ENCODE results near the gene FLYWCH2. TPM values are rescaled to one million over a fixed set of nuclear protein-coding genes. Genes with fewer than 3 reads are reported as not detected.

FLYWCH2 gene
- total RNA-seq, 1 experiment from 2014 or later, result 16.5 TPM

GRCh38 chr16:2902337-2903130 is 19.5 kb downstream of the FLYWCH2 start:
- TF ChIP-seq, protein P1, sequence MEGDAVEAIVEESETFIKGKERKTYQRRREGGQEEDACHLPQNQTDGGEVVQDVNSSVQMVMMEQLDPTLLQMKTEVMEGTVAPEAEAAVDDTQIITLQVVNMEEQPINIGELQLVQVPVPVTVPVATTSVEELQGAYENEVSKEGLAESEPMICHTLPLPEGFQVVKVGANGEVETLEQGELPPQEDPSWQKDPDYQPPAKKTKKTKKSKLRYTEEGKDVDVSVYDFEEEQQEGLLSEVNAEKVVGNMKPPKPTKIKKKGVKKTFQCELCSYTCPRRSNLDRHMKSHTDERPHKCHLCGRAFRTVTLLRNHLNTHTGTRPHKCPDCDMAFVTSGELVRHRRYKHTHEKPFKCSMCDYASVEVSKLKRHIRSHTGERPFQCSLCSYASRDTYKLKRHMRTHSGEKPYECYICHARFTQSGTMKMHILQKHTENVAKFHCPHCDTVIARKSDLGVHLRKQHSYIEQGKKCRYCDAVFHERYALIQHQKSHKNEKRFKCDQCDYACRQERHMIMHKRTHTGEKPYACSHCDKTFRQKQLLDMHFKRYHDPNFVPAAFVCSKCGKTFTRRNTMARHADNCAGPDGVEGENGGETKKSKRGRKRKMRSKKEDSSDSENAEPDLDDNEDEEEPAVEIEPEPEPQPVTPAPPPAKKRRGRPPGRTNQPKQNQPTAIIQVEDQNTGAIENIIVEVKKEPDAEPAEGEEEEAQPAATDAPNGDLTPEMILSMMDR (conservative IDR thresholded peaks at IDR 0.05), result no peak
- Histone ChIP-seq H3K14ac (ENCODE audit: insufficient read depth, low read length) (no peak overlapping the region), H3K18ac (ENCODE audit: insufficient read length, low read depth, low read length) (no peak overlapping the region), H3K23me2 (ENCODE audit: insufficient read length, low read depth, low read length, poor library complexity, severe bottlenecking) (peaks cover 7% of the 10 kb centered on the region), H3K9me3 (ENCODE audit: control insufficient read depth, low read depth, low read length) (no peaks in the 10 kb centered on the region), H2BK15ac (ENCODE audit: low read depth, low read length) (no peak overlapping the region), H3T11ph (ENCODE audit: low read length) (no peak overlapping the region), H3K56ac (ENCODE audit: insufficient read length, low read depth, low read length) (no peak overlapping the region), H3K4ac (ENCODE audit: low read depth, low read length) (no peak overlapping the region), H4K91ac (ENCODE audit: insufficient read length, low read depth, low read length) (no peak overlapping the region), H4K20me1 (ENCODE audit: control insufficient read depth, insufficient read depth, insufficient read length) (no peaks in the 10 kb centered on the region), H2BK120ac (ENCODE audit: low read depth, low read length, poor library complexity, severe bottlenecking) (no peak overlapping the region), H3K79me1 (ENCODE audit: insufficient read depth, low read depth, low read length, poor library complexity, severe bottlenecking) (no peaks in the 10 kb centered on the region), H2BK20ac (ENCODE audit: low read depth, low read length, poor library complexity, severe bottlenecking) (no peak overlapping the region), H3K4me1 (ENCODE audit: insufficient read depth, low read length) (no peaks in the 10 kb centered on the region), H2AK5ac (ENCODE audit: insufficient read length, low read length) (no peak overlapping the region), H2BK12ac (ENCODE audit: insufficient read length, low read depth, low read length) (no peak overlapping the region), H3K27ac (ENCODE audit: insufficient read length, low read depth, low read length) (no peak overlapping the region), H3K23ac (ENCODE audit: insufficient read length, low read depth, low read length) (no peak overlapping the region), H3K27me3 (ENCODE audit: insufficient read depth, low read length) (no peaks in the 10 kb centered on the region), H3K4me2 (ENCODE audit: insufficient read depth, insufficient read length, low read length) (no peak overlapping the region), H2BK5ac (ENCODE audit: insufficient read length, low read length) (no peak overlapping the region), H4K5ac (ENCODE audit: insufficient read length, low read depth, low read length) (no peak overlapping the region), H3K79me2 (ENCODE audit: insufficient read depth, low read length) (no peaks in the 10 kb centered on the region), H4K8ac (replicated peaks; ENCODE audit: insufficient read length, low read depth, low read length) (no peak overlapping the region), H3K9ac (ENCODE audit: extremely low read depth, insufficient read length, low read length) (no peak overlapping the region), H2AFZ (ENCODE audit: low read length) (no peak overlapping the region)
- Mint-ChIP-seq H3K27ac (no peak overlapping the region), H3K9me3 (peaks cover 9 to 14% of the 10 kb centered on the region in 2 experiments), H3K27me3 (ENCODE audit: low read depth) (peaks cover 2% of the 10 kb centered on the region), H3K4me1 (peaks cover 9 to 13% of the 10 kb centered on the region in 2 experiments), H3K36me3 (ENCODE audit: insufficient read depth in 1 of 3, low read depth in 3 of 3) (peaks cover 0 to 2% (median 0%) of the 10 kb centered on the region in 3 experiments; a peak in 1 of 7 replicates), H3K4me3 (no peak overlapping the region)
- WGBS (ENCODE audit: extremely low coverage, insufficient read length, low lambda C conversion rate), result no CpG with 5 or more reads among the region's 9 CpGs
- no peak for DNase-seq

Measured in H9 (cell line).